GM19395 (cell line): ENCODE measurements around the gene TRIM4.
"Not testable (repeated sequence)": the region's sequence is repeated elsewhere in the genome, so short reads cannot be mapped to it uniquely, and the experiment has no call there.

Source experiments
- ATAC-seq: cut with Tn5 transposase; IDR thresholded peaks from one replicate; pipeline ENCODE4 v1.9.1; 2021; ENCODE audit warnings: mild to moderate bottlenecking, moderate library complexity; ENCODE audit not compliant: unreplicated experiment

TRIM4 gene

GRCh38 chr7:99918959-99919813 is at the start of gene TRIM4:
TSS of gene TRIM4 (minus strand) at chr7:99919530. CDS start at chr7:99919401, 129 bp downstream.
- peak; percentile 98 for ATAC-seq

- ATAC-seq, result no peak
Observed at GRCh38 chr7:99958564-99959227, 39.4 kb upstream of the TRIM4 start.

GRCh38 chr7:99955247-99955646 is 35.9 kb upstream of the TRIM4 start:
- ATAC-seq, result no peak

- ATAC-seq, result not testable (repeated sequence)
Observed at GRCh38 chr7:99954643-99955042, 35.3 kb upstream of the TRIM4 start.

GRCh38 chr7:99953649-99954048 is 34.3 kb upstream of the TRIM4 start:
- no peak for ATAC-seq

- not testable (repeated sequence) for ATAC-seq
Observed at GRCh38 chr7:99952649-99953048, 33.3 kb upstream of the TRIM4 start.

GRCh38 chr7:99950819-99951218 is 31.5 kb upstream of the TRIM4 start:
- ATAC-seq, result not testable (repeated sequence)

GRCh38 chr7:99949645-99950228 is 30.4 kb upstream of the TRIM4 start:
- no peak for ATAC-seq

- no peak for ATAC-seq
Observed at GRCh38 chr7:99947608-99948007, 28.3 kb upstream of the TRIM4 start.

GRCh38 chr7:99944497-99945070 is 25.3 kb upstream of the TRIM4 start:
- no peak for ATAC-seq

- no peak for ATAC-seq
Observed at GRCh38 chr7:99943641-99944496, 24.5 kb upstream of the TRIM4 start.

- no peak for ATAC-seq
Observed at GRCh38 chr7:99938296-99938695, 19.0 kb upstream of the TRIM4 start.

- ATAC-seq, result not testable (repeated sequence)
Observed at GRCh38 chr7:99935009-99935408, 15.7 kb upstream of the TRIM4 start.

- no peak for ATAC-seq
Observed at GRCh38 chr7:99930376-99930775, 11.0 kb upstream of the TRIM4 start.

- ATAC-seq, result no peak
Observed at GRCh38 chr7:99929730-99930053, 10.4 kb upstream of the TRIM4 start.

- no peak for ATAC-seq
Observed at GRCh38 chr7:99928994-99929729, 9.8 kb upstream of the TRIM4 start, which contains the start of gene GJC3. TSS of gene GJC3 (minus strand) at chr7:99929620. CDS start at chr7:99929620, 0 bp downstream.

GRCh38 chr7:99928188-99928587 is 8.9 kb upstream of the TRIM4 start:
- ATAC-seq, result no peak

- ATAC-seq, result no peak
Observed at GRCh38 chr7:99927536-99927935, 8.2 kb upstream of the TRIM4 start.

GRCh38 chr7:99926321-99926720 is 7.0 kb upstream of the TRIM4 start:
- no peak for ATAC-seq

GRCh38 chr7:99923200-99923599 is 3.9 kb upstream of the TRIM4 start:
- ATAC-seq, result no peak
